Measurements from ENCODE around the gene CD2BP2. TPM values are rescaled to one million over a fixed set of nuclear protein-coding genes. Genes with fewer than 3 reads are reported as not detected.

The CD2BP2 gene
- 10 to 100 TPM; 27.5 to 95.8 (median 77.0) TPM for total RNA-seq
- polyA plus RNA-seq: 10 to 100 TPM; 53.5 to 95.6 (median 58.0) TPM
- long read RNA-seq, donor 1, transcript CD2BP2-201 (7 exons, 3,421 nt): major isoform, 22 of 33 reads
- long read RNA-seq, donor 1, partial matches to known transcripts: 6 of 33 reads
- long read RNA-seq, donor 1, other reads (novel, unspliced or antisense): 0 of 33 reads
- long read RNA-seq, donor 2, transcript CD2BP2-201 (7 exons, 3,421 nt): major isoform, 12 of 19 reads
- long read RNA-seq, donor 2, partial matches to known transcripts: 6 of 19 reads
- long read RNA-seq, donor 2, other reads (novel, unspliced or antisense): 0 of 19 reads
- long read RNA-seq, donor 3, transcript CD2BP2-201 (7 exons, 3,421 nt): major isoform, 9 of 12 reads
- long read RNA-seq, donor 3, partial matches to known transcripts: 0 of 12 reads
- long read RNA-seq, donor 3, other reads (novel, unspliced or antisense): 0 of 12 reads
- long read RNA-seq, donor 4, transcript CD2BP2-201 (7 exons, 3,421 nt): major isoform, 28 of 36 reads
- long read RNA-seq, donor 4, partial matches to known transcripts: 2 of 36 reads
- long read RNA-seq, donor 4, other reads (novel, unspliced or antisense): 6 of 36 reads
- long read RNA-seq, donor 5, transcript CD2BP2-201 (7 exons, 3,421 nt): major isoform, 157 of 186 reads
- long read RNA-seq, donor 5, transcript CD2BP2-203 (6 exons, 1,417 nt): minor isoform, 10 of 186 reads
- long read RNA-seq, donor 5, partial matches to known transcripts: 11 of 186 reads
- long read RNA-seq, donor 5, other reads (novel, unspliced or antisense): 8 of 186 reads
- long read RNA-seq, donor 6, transcript CD2BP2-201 (7 exons, 3,421 nt): major isoform, 38 of 55 reads
- long read RNA-seq, donor 6, partial matches to known transcripts: 9 of 55 reads
- long read RNA-seq, donor 6, other reads (novel, unspliced or antisense): 6 of 55 reads
- long read RNA-seq, donor 7, transcript CD2BP2-201 (7 exons, 3,421 nt): major isoform, 9 of 11 reads
- long read RNA-seq, donor 7, partial matches to known transcripts: 0 of 11 reads
- long read RNA-seq, donor 7, other reads (novel, unspliced or antisense): 0 of 11 reads
- long read RNA-seq, donor 8, transcript CD2BP2-201 (7 exons, 3,421 nt): major isoform, 30 of 36 reads
- long read RNA-seq, donor 8, partial matches to known transcripts: 5 of 36 reads
- long read RNA-seq, donor 8, other reads (novel, unspliced or antisense): 0 of 36 reads
- long read RNA-seq, donor 9, transcript CD2BP2-201 (7 exons, 3,421 nt): major isoform, 14 of 19 reads
- long read RNA-seq, donor 9, partial matches to known transcripts: 0 of 19 reads
- long read RNA-seq, donor 9, other reads (novel, unspliced or antisense): 0 of 19 reads
- long read RNA-seq, donor 10, transcript CD2BP2-201 (7 exons, 3,421 nt): major isoform, 13 of 15 reads
- long read RNA-seq, donor 10, partial matches to known transcripts: 0 of 15 reads
- long read RNA-seq, donor 10, other reads (novel, unspliced or antisense): 0 of 15 reads

DNA sequence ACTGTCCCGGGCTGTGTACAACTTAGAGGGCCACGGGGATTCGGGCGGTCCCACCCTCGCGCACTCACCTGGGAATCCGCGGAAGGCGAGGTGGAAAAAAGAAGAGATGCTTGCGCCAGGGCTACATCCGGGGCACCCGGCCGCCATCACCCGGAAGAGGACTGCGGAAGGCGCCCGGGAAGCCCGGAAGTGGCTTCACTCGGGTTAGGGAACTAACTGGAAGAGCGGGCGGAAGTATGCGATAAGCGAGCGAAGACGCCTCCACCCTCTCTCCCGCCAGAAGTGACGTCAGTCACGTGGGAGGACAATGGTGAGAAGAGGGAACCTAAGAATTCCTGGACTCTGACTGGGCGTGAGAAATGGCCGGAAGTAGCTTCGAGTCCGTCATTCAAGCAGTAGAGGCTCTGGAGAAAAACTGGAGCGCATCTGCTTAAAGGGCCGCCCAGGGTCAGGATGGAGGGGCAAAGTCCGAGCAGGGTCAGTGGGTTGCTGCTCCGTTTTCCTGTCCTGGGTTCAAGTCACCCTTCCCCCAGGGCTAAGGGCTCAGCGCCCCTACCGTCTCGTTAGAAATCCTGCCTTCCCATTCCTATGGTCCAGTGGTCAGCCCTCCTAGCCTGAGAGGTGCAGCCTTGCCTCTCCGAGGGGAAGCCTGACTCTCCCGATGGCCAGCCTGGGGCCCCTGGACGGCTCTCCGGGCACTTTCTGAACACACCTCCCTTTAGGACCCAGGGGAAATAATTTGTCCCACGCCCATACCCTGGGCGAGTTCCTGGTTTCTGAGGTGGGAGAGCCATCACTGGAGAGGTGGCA lies at the start of gene CD2BP2:
CD2BP2 (minus strand) TSS at position 165 of the 810 bp plus-strand sequence. CDS start 627 bp downstream, outside the sequence.
- intact Hi-C loops (cut with DNase I): no loop called here
- Histone ChIP-seq H3K4me3 (peak within 1 kb of the TSS; percentile 25 to 90 (median 51)), H3K9me3 (replicated peaks in 1 of 3) (no peaks in the 10 kb centered on the region), H3K27me3 (no peaks in the 10 kb centered on the region), H3K4me1 (replicated peaks in 1 of 2) (peaks cover 42 to 44% of the 10 kb centered on the region in 2 donors), H3K36me3 (replicated peaks in 1 of 2) (peaks cover 0 to 67% of the 10 kb centered on the region in 2 donors), H3K27ac (peak within 1 kb of the TSS; percentile 78 to 98 (median 95))
- WGBS, 4 donors: 0 to 1% (median 1%) methylated on average over 29 to 45 of the region's 45 CpGs
- DNase-seq: peak; percentile 95 to 99 (median 98)
- TF ChIP-seq, protein P1, sequence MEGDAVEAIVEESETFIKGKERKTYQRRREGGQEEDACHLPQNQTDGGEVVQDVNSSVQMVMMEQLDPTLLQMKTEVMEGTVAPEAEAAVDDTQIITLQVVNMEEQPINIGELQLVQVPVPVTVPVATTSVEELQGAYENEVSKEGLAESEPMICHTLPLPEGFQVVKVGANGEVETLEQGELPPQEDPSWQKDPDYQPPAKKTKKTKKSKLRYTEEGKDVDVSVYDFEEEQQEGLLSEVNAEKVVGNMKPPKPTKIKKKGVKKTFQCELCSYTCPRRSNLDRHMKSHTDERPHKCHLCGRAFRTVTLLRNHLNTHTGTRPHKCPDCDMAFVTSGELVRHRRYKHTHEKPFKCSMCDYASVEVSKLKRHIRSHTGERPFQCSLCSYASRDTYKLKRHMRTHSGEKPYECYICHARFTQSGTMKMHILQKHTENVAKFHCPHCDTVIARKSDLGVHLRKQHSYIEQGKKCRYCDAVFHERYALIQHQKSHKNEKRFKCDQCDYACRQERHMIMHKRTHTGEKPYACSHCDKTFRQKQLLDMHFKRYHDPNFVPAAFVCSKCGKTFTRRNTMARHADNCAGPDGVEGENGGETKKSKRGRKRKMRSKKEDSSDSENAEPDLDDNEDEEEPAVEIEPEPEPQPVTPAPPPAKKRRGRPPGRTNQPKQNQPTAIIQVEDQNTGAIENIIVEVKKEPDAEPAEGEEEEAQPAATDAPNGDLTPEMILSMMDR (IDR thresholded peaks at IDR 0.05): peak in 1 of 6 experiments; percentile 7
- TF ChIP-seq POLR2A (IDR thresholded peaks at IDR 0.05): peak in 1 of 2 donors; percentile 59

DNA sequence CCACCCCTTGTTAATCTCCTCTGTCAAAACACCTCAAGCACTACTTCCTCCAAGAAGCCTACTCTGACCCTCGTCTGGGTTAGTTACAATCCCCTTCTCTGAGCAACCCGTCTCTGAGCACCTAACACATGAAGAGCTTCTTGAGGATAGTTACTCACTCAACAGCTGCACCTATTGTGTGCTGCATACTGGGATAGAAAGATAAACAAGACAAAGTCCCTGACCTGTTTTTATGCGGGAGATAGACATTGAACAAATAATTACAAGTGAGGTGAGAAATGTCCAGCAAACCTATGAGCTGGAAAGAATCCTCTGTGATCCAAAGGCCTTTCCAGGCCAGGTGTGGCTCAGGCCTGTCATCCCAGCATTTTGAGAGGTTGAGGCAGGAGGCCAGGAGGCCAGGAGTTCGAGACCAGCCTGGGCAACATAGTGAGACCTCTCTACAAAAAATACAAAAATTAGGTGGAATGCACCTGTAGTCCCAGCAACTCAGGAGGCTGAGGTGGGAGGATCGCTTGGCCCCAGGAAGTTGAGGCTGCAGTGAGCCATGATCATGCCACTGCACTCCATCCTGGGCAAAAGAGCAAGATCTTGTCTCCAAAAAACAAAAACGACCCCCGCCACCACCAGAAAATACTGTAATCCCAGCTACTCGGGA lies 46.8 kb upstream of the CD2BP2 start:
- Histone ChIP-seq H3K9me3 (replicated peaks in 1 of 3) (no peaks in the 10 kb centered on the region), H3K4me3 (no peak overlapping the region), H3K27ac (no peak overlapping the region), H3K36me3 (replicated peaks in 1 of 2) (peaks cover 0 to 17% of the 10 kb centered on the region in 2 donors), H3K4me1 (replicated peaks in 1 of 2) (peaks cover 3 to 21% of the 10 kb centered on the region in 2 donors), H3K27me3 (no peaks in the 10 kb centered on the region)
- intact Hi-C loops (cut with DNase I): loop anchor here in 1 of 2 donors (10.0 kb wide), 2 partner anchors 63 to 297 kb away; no protein-coding TSS in a partner anchor
- TF ChIP-seq, protein P1 (IDR thresholded peaks at IDR 0.05): no peak
- TF ChIP-seq POLR2A (IDR thresholded peaks at IDR 0.05): no peak
- DNase-seq: no peak
- WGBS, 4 donors: 66 to 71% (median 69%) methylated on average over 8 of the region's 8 CpGs

Measured in adrenal gland (tissue), 19 donors.